Activated CD4-positive, alpha-beta T cell treated with anti-CD3 and anti-CD28 coated beads, Interleukin-2, Interleukin-4, amounts not matched to agents 100 ng/mL and 50 ng/mL, durations not matched to agents 16 hours and 8 hours (primary cell): ENCODE measurements around the gene CACNA1A.

Experiments
- DNase-seq: peaks from one replicate; pipeline ENCODE4 v3.0.0-alpha.2; 2020; ENCODE audit warnings: low spot score

Gene CACNA1A

GRCh38 chr19:13493516-13494310, 12.6 kb downstream of the CACNA1A start:
- DNase-seq = no peak

GRCh38 chr19:13492128-13492527, 14.2 kb downstream of the CACNA1A start:
- DNase-seq = no peak

- DNase-seq = no peak
Observed at GRCh38 chr19:13487985-13488384, 18.3 kb downstream of the CACNA1A start.

GRCh38 chr19:13484166-13484565, 22.1 kb downstream of the CACNA1A start:
- no peak for DNase-seq

GRCh38 chr19:13483215-13483614, 23.1 kb downstream of the CACNA1A start:
- DNase-seq = no peak

GRCh38 chr19:13478576-13478975, 27.7 kb downstream of the CACNA1A start:
- DNase-seq = no peak

GRCh38 chr19:13476071-13476470, 30.2 kb downstream of the CACNA1A start:
- no peak for DNase-seq

GRCh38 chr19:13475044-13475443, 31.2 kb downstream of the CACNA1A start:
- no peak for DNase-seq

- DNase-seq = no peak
Observed at GRCh38 chr19:13466697-13467096, 39.6 kb downstream of the CACNA1A start.

GRCh38 chr19:13463296-13463695, 43.0 kb downstream of the CACNA1A start:
- no peak for DNase-seq

- DNase-seq = no peak
Observed at GRCh38 chr19:13461536-13461935, 44.7 kb downstream of the CACNA1A start.

- DNase-seq = no peak
Observed at GRCh38 chr19:13460045-13460444, 46.2 kb downstream of the CACNA1A start.

GRCh38 chr19:13459351-13459750, 46.9 kb downstream of the CACNA1A start:
- no peak for DNase-seq

GRCh38 chr19:13451434-13451995, 54.8 kb downstream of the CACNA1A start:
- DNase-seq = no peak

- DNase-seq = no peak
Observed at GRCh38 chr19:13447978-13448377, 58.3 kb downstream of the CACNA1A start.

GRCh38 chr19:13441810-13442512, 64.3 kb downstream of the CACNA1A start:
- peak; percentile 4 for DNase-seq

GRCh38 chr19:13437919-13438618, 68.2 kb downstream of the CACNA1A start:
- DNase-seq = no peak

- no peak for DNase-seq
Observed at GRCh38 chr19:13436352-13436751, 69.9 kb downstream of the CACNA1A start.

- peak; percentile 53 for DNase-seq
Observed at GRCh38 chr19:13430790-13431582, 75.3 kb downstream of the CACNA1A start.

GRCh38 chr19:13429563-13429962, 76.7 kb downstream of the CACNA1A start:
- DNase-seq = no peak

- DNase-seq = peak; percentile 15
Observed at GRCh38 chr19:13428352-13428751, 77.9 kb downstream of the CACNA1A start.
